OCI-LY3 (cell line): ENCODE results near the gene DDX23.

Experiments
- H2AFZ ChIP-seq: fragments of 200-600, 300-600 bp; shearing (Covaris generic); 2 replicates; pipeline ENCODE4 v1.6.0; 2014; ENCODE audit warnings: antibody characterized with exemption, low read depth, low read length
- H3K27ac ChIP-seq: fragments of 200-600, 300-600 bp; sonication (generic); 2 replicates; pipeline ENCODE4 v1.5.1; 2014; ENCODE audit warnings: mild to moderate bottlenecking, low read length, moderate library complexity, mixed read lengths
- H3K27me3 ChIP-seq: fragments of 200-600, 300-600 bp; sonication (generic); 2 replicates; pipeline ENCODE4 v1.6.1; 2014; ENCODE audit warnings: low read depth, low read length, mixed read lengths
- H3K36me3 ChIP-seq: fragments of 200-600, 300-600 bp; sonication (generic); replicated peaks from 2 replicates; pipeline ENCODE3; 2014; ENCODE audit warnings: low read depth, low read length, mixed read lengths
- H3K4me1 ChIP-seq: fragments of 300-600, 200-600 bp; sonication (generic); 2 replicates; pipeline ENCODE4 v1.6.1; 2014; ENCODE audit warnings: low read length, mixed read lengths
- H3K4me2 ChIP-seq: fragments of 200-600, 300-600 bp; sonication (generic); 2 replicates; pipeline ENCODE4 v1.6.1; 2014; ENCODE audit warnings: low read length, mixed read lengths
- H3K4me3 ChIP-seq: fragments of 300-600, 200-600 bp; sonication (generic); 2 replicates; pipeline ENCODE4 v1.5.1; 2014; ENCODE audit warnings: antibody characterized with exemption, mild to moderate bottlenecking, low read length, moderate library complexity
- H3K79me2 ChIP-seq: fragments of 300-600, 200-600 bp; shearing (Covaris generic); 2 replicates; pipeline ENCODE4 v1.6.1; 2014; ENCODE audit warnings: mild to moderate bottlenecking, low read length, mixed read lengths
- H3K9ac ChIP-seq: fragments of 300-600, 200-600 bp; shearing (Covaris generic); 2 replicates; pipeline ENCODE4 v1.6.0; 2014; ENCODE audit warnings: mild to moderate bottlenecking, low read length, moderate library complexity
- H3K9me3 ChIP-seq: fragments of 200-600, 300-600 bp; shearing (Covaris generic); 2 replicates; pipeline ENCODE4 v1.6.1; 2014; ENCODE audit warnings: low read length, mixed read lengths; ENCODE audit not compliant: insufficient read depth
- H4K20me1 ChIP-seq: fragments of 200-600, 300-600 bp; sonication (generic); 2 replicates; pipeline ENCODE4 v1.6.1; 2016; ENCODE audit warnings: low read length, mixed read lengths; ENCODE audit not compliant: insufficient read depth
- CTCF ChIP-seq: fragments of 200-600, 300-600 bp; sonication (generic); IDR thresholded peaks from 2 replicates; pipeline ENCODE4 v1.5.1; 2014; ENCODE audit warnings: antibody characterized with exemption, low read length, low read depth
- EZH2phosphoT487 ChIP-seq: fragments of 200-600 bp; shearing (Covaris generic); IDR thresholded peaks from 2 replicates; pipeline ENCODE4 v1.6.1; 2018; ENCODE audit warnings: antibody characterized with exemption, mixed run types, low read depth

The DDX23 gene

DNA sequence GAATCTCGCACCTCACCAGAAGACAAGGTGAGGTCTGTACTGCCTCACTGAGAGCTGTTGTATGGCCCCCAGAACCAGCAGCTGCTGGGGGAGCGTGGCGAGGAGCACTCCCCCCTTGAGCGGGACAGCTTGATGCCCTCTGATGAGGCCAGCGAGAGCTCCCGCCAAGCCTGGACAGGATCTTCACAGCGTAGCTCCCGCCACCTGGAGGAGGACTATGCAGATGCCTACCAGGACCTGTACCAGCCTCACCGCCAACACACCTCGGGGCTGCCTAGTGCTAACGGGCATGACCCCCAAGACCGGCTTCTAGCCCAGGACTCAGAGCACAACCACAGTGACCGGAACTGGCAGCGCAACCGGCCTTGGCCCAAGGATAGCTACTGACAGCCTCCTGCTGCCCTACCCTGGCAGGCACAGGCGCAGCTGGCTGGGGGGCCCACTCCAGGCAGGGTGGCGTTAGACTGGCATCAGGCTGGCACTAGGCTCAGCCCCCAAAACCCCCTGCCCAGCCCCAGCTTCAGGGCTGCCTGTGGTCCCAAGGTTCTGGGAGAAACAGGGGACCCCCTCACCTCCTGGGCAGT is 24.4 kb downstream of the DDX23 start:
- H2AFZ ChIP-seq, result no peak overlapping the region
- H3K79me2 ChIP-seq, result no peaks in the 10 kb centered on the region
- no peak overlapping the region for H3K27ac ChIP-seq
- H3K27me3 ChIP-seq, result no peaks in the 10 kb centered on the region
- H3K4me3 ChIP-seq, result no peak overlapping the region
- H3K4me2 ChIP-seq, result no peak overlapping the region
- H3K9me3 ChIP-seq, result no peaks in the 10 kb centered on the region
- TF ChIP-seq CTCF (no peak), EZH2phosphoT487 (no peak)
- peaks cover 35% of the 10 kb centered on the region for H3K36me3 ChIP-seq
- peaks cover 9% of the 10 kb centered on the region for H4K20me1 ChIP-seq
- H3K9ac ChIP-seq, result no peak overlapping the region
- H3K4me1 ChIP-seq, result peaks cover 10% of the 10 kb centered on the region

GRCh38 chr12:48827026-48827425 is 24.9 kb downstream of the DDX23 start:
- Histone ChIP-seq H4K20me1 (peaks cover 9% of the 10 kb centered on the region), H3K79me2 (no peaks in the 10 kb centered on the region), H3K4me1 (peaks cover 10% of the 10 kb centered on the region), H3K9ac (no peak overlapping the region), H3K36me3 (peaks cover 29% of the 10 kb centered on the region), H2AFZ (no peak overlapping the region), H3K27me3 (no peaks in the 10 kb centered on the region), H3K4me2 (no peak overlapping the region), H3K9me3 (no peaks in the 10 kb centered on the region), H3K4me3 (no peak overlapping the region), H3K27ac (no peak overlapping the region)
- no peak for TF ChIP-seq CTCF
- TF ChIP-seq EZH2phosphoT487, result no peak

- Histone ChIP-seq H3K27ac (no peak overlapping the region), H3K9me3 (no peaks in the 10 kb centered on the region), H3K27me3 (no peaks in the 10 kb centered on the region), H4K20me1 (peaks cover 9% of the 10 kb centered on the region), H3K36me3 (peaks cover 22% of the 10 kb centered on the region), H3K9ac (no peak overlapping the region), H3K79me2 (no peaks in the 10 kb centered on the region), H3K4me2 (no peak overlapping the region), H2AFZ (no peak overlapping the region), H3K4me1 (peaks cover 10% of the 10 kb centered on the region), H3K4me3 (no peak overlapping the region)
- TF ChIP-seq CTCF (no peak), EZH2phosphoT487 (no peak)
These were observed 25.6 kb downstream of the DDX23 start for GRCh38 chr12:48826209-48826855.

DNA sequence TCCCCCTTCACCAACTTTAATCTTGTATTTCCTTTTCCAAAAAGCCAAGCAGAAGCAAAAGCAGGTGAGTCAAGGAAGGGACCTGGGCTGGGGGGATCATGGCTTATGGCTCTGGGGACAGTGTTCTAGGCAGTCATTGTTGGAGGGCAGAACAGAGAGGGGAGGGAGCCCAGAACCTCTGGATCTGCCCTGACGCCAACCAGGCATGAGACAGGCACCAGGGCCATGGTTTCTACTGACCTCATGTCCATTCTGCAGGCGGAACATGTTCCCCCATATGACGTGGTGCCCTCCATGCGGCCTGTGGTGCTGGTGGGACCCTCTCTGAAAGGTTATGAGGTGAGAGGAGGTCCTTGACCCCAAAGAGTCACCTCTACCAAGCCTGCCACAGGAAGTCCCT is 27.1 kb downstream of the DDX23 start:
- no peak overlapping the region for H3K27ac ChIP-seq
- H3K4me1 ChIP-seq, result peaks cover 10% of the 10 kb centered on the region
- 0 out of 2 replicates have a peak, but pooled peaks cover 2% of the 10 kb centered on the region for H3K27me3 ChIP-seq
- H3K36me3 ChIP-seq, result peaks cover 13% of the 10 kb centered on the region
- no peaks in the 10 kb centered on the region for H3K9me3 ChIP-seq
- H4K20me1 ChIP-seq, result peaks cover 9% of the 10 kb centered on the region
- H3K4me3 ChIP-seq, result no peak overlapping the region
- H3K9ac ChIP-seq, result no peak overlapping the region
- TF ChIP-seq EZH2phosphoT487 (no peak), CTCF (no peak)
- no peaks in the 10 kb centered on the region for H3K79me2 ChIP-seq
- no peak overlapping the region for H3K4me2 ChIP-seq
- no peak overlapping the region for H2AFZ ChIP-seq
